Activated CD4-positive, alpha-beta T cell treated with anti-CD3 and anti-CD28 coated beads, Interleukin-2, amount 10 ng/mL, durations not matched to agents 7 days and 5 days (primary cell): ENCODE measurements around the gene ZMIZ1. TPM values are rescaled to one million over a fixed set of nuclear protein-coding genes. Genes with fewer than 3 reads are reported as not detected.

Experiments used
- CTCF ChIA-PET: fragments of 350-600 bp; sonication (Branson Sonifier 250); formaldehyde crosslinking; loops from one replicate; lab custom pipeline; 2021; ENCODE audit warnings: antibody characterized with exemption; lab: Charles Lee
- POLR2A ChIA-PET: fragments of 350-600 bp; sonication (Branson Sonifier 250); formaldehyde crosslinking; loops from one replicate; lab custom pipeline; 2021; ENCODE audit warnings: antibody characterized with exemption; lab: Charles Lee
- DNase-seq: peaks from one replicate; pipeline ENCODE4 v3.0.0-alpha.2; 2020
- H3K27ac Mint-ChIP-seq: one replicate; pipeline ENCODE4 v1.8.0; 2021; ENCODE audit warnings: mild to moderate bottlenecking, moderate library complexity, mixed read lengths
- H3K27me3 Mint-ChIP-seq: one replicate; pipeline ENCODE4 v1.8.0; 2021; ENCODE audit warnings: mixed read lengths
- H3K36me3 Mint-ChIP-seq: one replicate; pipeline ENCODE4 v1.8.0; 2021; ENCODE audit warnings: low read depth, mixed read lengths
- H3K4me1 Mint-ChIP-seq: one replicate; pipeline ENCODE4 v1.8.0; 2021; ENCODE audit warnings: mixed read lengths
- H3K4me3 Mint-ChIP-seq: one replicate; pipeline ENCODE4 v1.8.0; 2021; ENCODE audit warnings: mild to moderate bottlenecking, moderate library complexity, mixed read lengths
- H3K9me3 Mint-ChIP-seq: one replicate; pipeline ENCODE4 v1.8.0; 2021; ENCODE audit warnings: mixed read lengths
- total RNA-seq, 2 experiments: library from RNA; stranded (reverse); gene quantifications; one replicate each; pipeline ENCODE4 v1.2.3, GENCODE V29; 2021

ZMIZ1 gene
- total RNA-seq, 2 experiments from 2014 or later, result 27.8 to 31.5 TPM

DNA sequence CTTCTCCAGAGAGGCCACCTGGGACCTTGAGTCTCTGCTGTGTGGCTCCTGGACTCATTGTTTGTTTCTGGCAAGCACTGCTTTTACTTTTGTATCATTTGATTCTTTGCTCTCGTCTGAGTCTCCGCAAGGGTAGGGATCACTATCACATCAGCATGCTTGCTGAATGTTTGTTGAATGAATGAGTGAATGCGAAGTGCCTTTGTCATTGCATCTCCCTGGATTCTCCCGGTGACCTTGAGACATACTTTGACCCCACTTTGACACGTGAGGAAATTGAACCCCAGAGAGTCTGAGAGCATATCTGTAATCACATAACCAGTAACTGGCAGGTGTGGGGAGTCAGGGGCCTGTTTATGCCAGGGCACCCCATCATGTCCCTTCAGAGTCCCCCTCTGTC lies 92.8 kb downstream of the ZMIZ1 start:
- Mint-ChIP-seq H3K4me3 (no peak overlapping the region), H3K4me1 (no peaks in the 10 kb centered on the region), H3K27ac (no peak overlapping the region), H3K27me3 (no peaks in the 10 kb centered on the region), H3K36me3 (no peaks in the 10 kb centered on the region), H3K9me3 (no peaks in the 10 kb centered on the region)
- CTCF ChIA-PET, result no interaction called here
- DNase-seq, result no peak
- POLR2A ChIA-PET, result no interaction called here

DNA sequence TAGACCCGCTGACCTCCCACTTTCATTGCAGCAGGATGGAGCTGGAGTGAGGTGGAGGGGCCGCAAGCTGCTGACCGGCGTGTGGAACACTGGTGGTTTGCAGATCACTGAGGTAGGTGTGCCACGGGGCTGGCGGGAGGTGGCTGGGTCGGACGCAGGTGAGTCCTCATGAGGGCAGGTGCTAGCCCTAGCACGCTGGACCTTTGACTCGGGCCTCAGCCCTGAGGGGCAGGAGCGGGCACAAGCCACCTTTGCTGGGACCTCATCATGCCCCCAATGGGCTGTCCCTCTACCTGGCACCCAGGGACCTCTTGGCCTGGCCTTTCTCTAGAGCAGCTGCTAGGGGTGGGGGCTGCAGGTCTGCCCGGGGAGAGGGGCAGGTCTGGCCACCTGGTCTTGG lies 93.3 kb downstream of the ZMIZ1 start:
- Mint-ChIP-seq H3K36me3 (no peaks in the 10 kb centered on the region), H3K4me3 (no peak overlapping the region), H3K27me3 (no peaks in the 10 kb centered on the region), H3K4me1 (no peaks in the 10 kb centered on the region), H3K27ac (no peak overlapping the region), H3K9me3 (no peaks in the 10 kb centered on the region)
- ChIA-PET CTCF (no interaction called here), POLR2A (no interaction called here)
- no peak for DNase-seq

DNA sequence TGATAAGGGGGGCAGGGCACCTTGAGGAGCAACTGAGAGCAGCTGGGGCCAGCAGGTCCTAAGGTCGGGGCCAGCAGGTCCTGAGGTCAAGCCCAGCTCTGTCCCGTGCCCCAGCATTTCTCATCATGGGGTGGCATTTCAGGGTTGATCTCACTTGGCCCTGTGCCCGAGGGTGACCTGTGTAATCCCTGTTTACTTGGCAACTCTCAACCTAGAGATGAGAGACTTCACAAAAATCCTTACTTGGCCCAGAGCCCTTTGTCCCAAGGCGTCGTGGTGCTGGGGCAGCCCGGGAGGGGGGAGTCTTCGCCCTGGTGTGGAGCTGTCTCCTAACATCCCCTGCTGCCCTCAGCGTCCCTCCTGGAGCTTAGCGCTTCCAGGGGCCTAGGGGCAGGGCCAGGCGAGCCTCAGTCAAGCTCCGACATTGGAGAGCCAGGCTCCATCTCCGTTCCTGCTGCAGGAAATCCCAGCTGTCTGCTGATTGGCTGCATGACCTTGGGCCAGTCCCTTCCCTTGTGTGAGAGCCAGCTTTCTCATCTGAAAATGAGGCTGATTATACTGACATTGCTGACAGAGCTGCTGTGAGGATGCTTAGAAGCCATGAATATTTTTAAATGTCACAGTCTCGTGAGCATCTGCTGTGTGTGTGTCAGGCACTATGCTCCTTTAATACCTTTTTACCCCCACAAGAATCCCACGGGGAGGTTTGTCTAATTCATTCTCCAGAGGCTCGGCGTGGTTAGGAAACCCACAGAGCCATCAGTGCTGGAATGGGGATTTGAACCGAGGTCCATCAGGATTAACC lies 94.3 kb downstream of the ZMIZ1 start:
- no peak overlapping the region for H3K4me3 Mint-ChIP-seq
- H3K36me3 Mint-ChIP-seq, result no peaks in the 10 kb centered on the region
- no peaks in the 10 kb centered on the region for H3K4me1 Mint-ChIP-seq
- no peak for DNase-seq
- H3K27me3 Mint-ChIP-seq, result no peaks in the 10 kb centered on the region
- no peak overlapping the region for H3K27ac Mint-ChIP-seq
- CTCF ChIA-PET, result interaction anchor here (1.5 kb wide), 1 partner anchor 12 kb away, joined by 5 read pairs; no protein-coding TSS in a partner anchor
- H3K9me3 Mint-ChIP-seq, result no peaks in the 10 kb centered on the region
- POLR2A ChIA-PET, result no interaction called here

DNA sequence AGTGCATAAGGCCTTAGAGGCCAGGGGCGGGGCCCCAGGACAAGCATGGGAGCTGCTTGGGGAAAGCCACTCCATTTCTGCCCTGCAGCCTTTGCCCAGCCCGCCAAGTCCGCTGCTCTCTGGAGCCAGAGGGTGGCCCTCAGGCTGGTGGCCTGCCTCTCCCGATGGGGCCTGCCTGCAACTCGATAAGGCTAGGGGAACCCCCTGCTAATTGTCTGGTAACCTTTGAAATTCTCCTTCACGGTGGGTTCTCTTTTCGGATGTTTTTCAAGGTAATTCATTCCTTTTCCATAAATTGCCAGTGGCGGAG lies 94.9 kb downstream of the ZMIZ1 start:
- H3K4me3 Mint-ChIP-seq, result no peak overlapping the region
- CTCF ChIA-PET, result interaction anchor here (1.5 kb wide), 1 partner anchor 13 kb away, joined by 5 read pairs; no protein-coding TSS in a partner anchor
- no peaks in the 10 kb centered on the region for H3K27me3 Mint-ChIP-seq
- H3K27ac Mint-ChIP-seq, result no peak overlapping the region
- no peaks in the 10 kb centered on the region for H3K4me1 Mint-ChIP-seq
- no peaks in the 10 kb centered on the region for H3K36me3 Mint-ChIP-seq
- POLR2A ChIA-PET, result no interaction called here
- no peak for DNase-seq
- H3K9me3 Mint-ChIP-seq, result no peaks in the 10 kb centered on the region

DNA sequence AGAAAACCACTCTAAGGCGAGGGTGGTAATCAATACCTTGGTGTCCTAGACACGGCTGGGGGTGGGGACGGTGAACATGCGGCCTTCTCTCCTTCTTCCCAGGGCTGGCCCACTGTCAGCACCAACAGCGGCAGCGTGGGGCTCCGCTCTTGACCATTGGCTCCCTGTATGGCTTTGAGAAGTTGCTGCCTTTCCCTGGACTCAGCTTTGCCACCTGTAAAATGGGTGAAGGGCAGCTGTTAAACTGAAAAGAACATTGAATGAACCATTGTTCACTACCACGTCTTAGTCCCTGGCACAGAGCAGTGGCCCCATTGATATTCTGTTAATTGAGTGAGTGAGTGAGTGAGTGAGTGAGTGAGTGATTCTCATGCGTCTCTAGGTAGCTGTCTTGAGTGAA lies 95.3 kb downstream of the ZMIZ1 start:
- POLR2A ChIA-PET, result no interaction called here
- Mint-ChIP-seq H3K4me3 (no peak overlapping the region), H3K27ac (no peak overlapping the region), H3K4me1 (no peaks in the 10 kb centered on the region), H3K36me3 (no peaks in the 10 kb centered on the region), H3K27me3 (no peaks in the 10 kb centered on the region), H3K9me3 (no peaks in the 10 kb centered on the region)
- CTCF ChIA-PET, result interaction anchor here (1.0 to 1.5 kb wide), 2 partner anchors 13 to 31 kb away, joined by 3 to 5 read pairs; no protein-coding TSS in a partner anchor
- no peak for DNase-seq

DNA sequence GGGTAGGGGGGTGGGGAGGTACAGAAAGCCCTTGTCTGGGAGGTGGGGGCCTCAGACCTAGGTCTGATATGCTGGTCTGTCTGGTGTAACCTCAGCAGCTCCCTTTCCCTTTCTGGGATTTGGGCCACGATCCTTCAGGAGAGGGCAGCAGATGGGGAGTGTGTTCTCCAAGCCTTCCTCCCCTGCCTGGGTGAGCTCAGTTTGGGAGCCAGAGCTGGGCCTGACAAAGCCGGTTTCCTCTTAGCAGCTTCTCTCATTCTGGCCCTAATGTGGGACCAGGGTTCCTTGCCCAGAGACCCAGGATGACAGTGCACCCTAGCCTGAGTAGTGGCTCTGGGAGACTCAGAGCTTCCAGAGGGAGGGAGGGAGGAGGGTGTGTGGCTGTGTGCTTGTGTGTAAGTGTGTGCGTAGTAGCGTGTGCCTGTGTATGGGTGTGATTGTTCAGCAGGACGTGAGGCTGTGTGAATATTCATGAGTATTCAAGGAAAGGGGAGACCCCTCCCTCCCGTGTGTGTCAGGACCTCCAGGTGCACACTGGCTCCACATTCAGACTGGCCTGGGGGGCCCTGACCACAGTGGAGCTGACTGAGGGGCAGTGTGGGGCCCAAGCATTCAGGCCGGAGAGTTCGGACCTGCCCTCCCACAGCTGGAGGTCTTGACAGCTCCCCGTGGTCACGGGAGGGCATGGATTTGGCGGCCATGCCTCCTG lies 96.5 kb downstream of the ZMIZ1 start:
- ChIA-PET POLR2A (interaction anchor here (0.6 kb wide), 1 partner anchor 225 kb away, joined by 4 read pairs; no protein-coding TSS in a partner anchor), CTCF (no interaction called here)
- DNase-seq, result no peak
- Mint-ChIP-seq H3K4me3 (no peak overlapping the region), H3K27ac (no peak overlapping the region), H3K4me1 (no peaks in the 10 kb centered on the region), H3K9me3 (no peaks in the 10 kb centered on the region), H3K36me3 (no peaks in the 10 kb centered on the region), H3K27me3 (no peaks in the 10 kb centered on the region)

DNA sequence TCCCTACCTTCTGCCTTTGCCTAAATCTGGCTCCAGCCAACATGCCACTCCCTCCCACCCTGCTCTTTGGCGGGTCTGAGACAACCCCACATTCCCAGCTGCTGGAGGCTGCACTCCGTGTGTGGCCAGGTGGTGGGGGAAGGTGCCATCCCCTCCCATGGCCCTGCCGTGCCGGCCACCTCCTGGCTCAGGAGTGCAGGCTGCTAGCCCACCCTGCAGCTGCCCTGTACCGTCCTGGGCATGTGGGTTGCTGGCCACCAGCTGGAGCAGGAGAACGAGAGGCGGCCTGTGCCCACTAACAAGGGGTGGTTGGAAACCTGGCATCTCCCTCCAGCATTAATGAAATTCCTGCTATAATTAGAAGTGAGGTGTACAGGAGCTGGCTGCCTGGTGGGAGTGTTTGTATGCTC lies 97.6 kb downstream of the ZMIZ1 start:
- Mint-ChIP-seq H3K27ac (no peak overlapping the region), H3K36me3 (no peaks in the 10 kb centered on the region)
- CTCF ChIA-PET, result interaction anchor here (1.1 kb wide), 1 partner anchor 8 kb away, joined by 3 read pairs; no protein-coding TSS in a partner anchor

DNA sequence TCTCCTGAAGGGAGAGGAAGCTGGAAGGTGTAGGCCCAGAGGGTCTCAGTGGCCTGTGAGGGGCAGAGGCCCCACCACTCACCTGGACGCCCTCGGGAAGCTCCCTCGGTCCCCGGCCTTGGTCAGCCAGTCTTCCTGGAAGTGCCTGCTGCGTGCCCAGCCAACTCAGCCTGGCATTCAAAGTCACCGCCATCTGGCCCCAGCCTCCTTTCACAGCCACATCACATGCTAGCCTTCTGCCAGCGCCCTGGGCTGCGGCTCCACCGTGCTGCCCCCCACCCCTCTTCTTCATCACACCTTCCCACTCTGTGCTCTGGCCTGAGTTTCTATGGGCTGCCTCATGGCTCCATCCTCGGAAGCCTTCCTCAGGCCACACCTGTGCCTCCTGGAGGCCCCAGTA lies 98.0 kb downstream of the ZMIZ1 start:
- ChIA-PET POLR2A (no interaction called here), CTCF (interaction anchor here (1.1 kb wide), 1 partner anchor 9 kb away, joined by 3 read pairs; no protein-coding TSS in a partner anchor)
- Mint-ChIP-seq H3K4me3 (no peak overlapping the region), H3K4me1 (no peaks in the 10 kb centered on the region), H3K27me3 (no peaks in the 10 kb centered on the region), H3K9me3 (no peaks in the 10 kb centered on the region), H3K27ac (no peak overlapping the region), H3K36me3 (no peaks in the 10 kb centered on the region)
- no peak for DNase-seq

More for the DNA sequence above, 97.6 kb downstream of the ZMIZ1 start:
- no peak overlapping the region for H3K4me3 Mint-ChIP-seq
- H3K9me3 Mint-ChIP-seq, result no peaks in the 10 kb centered on the region
- no peaks in the 10 kb centered on the region for H3K4me1 Mint-ChIP-seq
- POLR2A ChIA-PET, result no interaction called here
- DNase-seq, result no peak
- H3K27me3 Mint-ChIP-seq, result no peaks in the 10 kb centered on the region

DNA sequence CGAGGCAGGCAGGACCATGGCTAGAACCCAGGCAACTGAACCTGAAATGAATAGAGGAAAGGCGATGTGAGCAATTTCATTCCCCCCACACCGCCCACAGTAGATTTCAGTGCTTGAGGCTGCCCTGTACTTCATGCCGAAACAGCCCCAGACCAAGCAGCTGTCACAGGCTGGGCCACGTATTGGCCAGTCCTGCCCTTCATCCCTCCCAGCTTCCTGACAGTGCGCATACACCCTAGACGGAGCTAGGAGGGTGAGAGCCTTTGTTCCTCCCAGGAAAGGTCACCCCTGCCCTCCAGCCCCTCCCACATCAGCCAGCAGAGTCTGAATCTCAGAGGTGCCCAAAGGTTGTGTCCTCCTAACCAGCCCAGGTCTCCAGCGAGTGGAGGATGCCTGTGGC lies 98.8 kb downstream of the ZMIZ1 start:
- H3K36me3 Mint-ChIP-seq, result no peaks in the 10 kb centered on the region
- no peak overlapping the region for H3K4me3 Mint-ChIP-seq
- no peak for DNase-seq
- ChIA-PET CTCF (interaction anchor here (1.3 kb wide), 1 partner anchor 16 kb away, joined by 4 read pairs; no protein-coding TSS in a partner anchor), POLR2A (no interaction called here)
- H3K4me1 Mint-ChIP-seq, result no peaks in the 10 kb centered on the region
- H3K27me3 Mint-ChIP-seq, result no peaks in the 10 kb centered on the region
- no peaks in the 10 kb centered on the region for H3K9me3 Mint-ChIP-seq
- H3K27ac Mint-ChIP-seq, result no peak overlapping the region

DNA sequence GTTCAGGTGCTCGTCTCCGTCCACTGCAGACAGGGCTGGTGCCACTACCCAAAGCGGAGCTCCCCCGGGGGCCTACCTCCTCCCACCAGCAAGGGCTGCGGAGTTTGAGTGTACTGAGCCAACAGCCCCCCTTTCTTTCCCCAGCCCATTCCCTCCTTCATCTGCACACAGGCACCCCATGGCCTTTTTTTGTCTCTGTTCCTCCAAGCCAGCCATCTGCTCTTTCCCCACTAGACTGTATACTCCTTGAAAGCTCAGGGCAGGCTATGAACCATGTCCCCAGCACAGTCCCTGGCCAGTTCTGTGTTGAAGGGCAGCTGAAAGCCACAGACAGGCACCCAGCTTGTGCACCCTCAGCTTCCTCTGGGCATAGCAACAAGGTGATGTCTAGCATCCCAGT lies 99.4 kb downstream of the ZMIZ1 start:
- Mint-ChIP-seq H3K4me1 (no peaks in the 10 kb centered on the region), H3K36me3 (no peaks in the 10 kb centered on the region), H3K9me3 (no peaks in the 10 kb centered on the region), H3K27me3 (no peaks in the 10 kb centered on the region), H3K27ac (no peak overlapping the region), H3K4me3 (no peak overlapping the region)
- CTCF ChIA-PET, result interaction anchor here (0.9 to 1.3 kb wide), 2 partner anchors 14 to 15 kb away, joined by 3 to 4 read pairs; no protein-coding TSS in a partner anchor
- POLR2A ChIA-PET, result no interaction called here
- no peak for DNase-seq

DNA sequence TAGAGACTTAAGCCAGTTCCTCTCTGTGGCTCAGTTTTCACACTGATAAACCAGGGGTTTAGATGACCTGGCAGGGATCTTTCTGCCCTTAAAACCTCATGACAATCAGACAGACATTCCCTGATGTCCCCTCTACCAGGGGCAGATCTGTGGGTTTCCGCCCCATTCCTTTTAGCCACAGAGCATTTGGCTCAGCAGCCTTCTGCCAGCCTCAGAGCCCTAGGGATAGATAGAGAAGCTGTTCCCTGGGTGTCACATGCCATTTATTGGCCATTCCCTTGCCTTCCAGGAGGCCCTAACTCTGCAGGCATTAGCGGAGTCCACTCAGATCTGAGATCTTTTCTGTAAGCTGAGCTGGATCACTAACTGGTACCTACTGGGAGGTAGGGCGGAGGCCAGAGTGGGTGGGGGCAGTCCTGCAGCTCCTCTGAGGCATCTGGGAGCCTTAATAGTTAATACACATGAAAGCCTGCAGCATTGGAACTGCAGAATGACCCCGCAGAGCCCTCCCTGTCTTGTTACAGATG lies 101.5 kb downstream of the ZMIZ1 start:
- Mint-ChIP-seq H3K9me3 (no peaks in the 10 kb centered on the region), H3K27ac (no peak overlapping the region)
- POLR2A ChIA-PET, result no interaction called here

DNA sequence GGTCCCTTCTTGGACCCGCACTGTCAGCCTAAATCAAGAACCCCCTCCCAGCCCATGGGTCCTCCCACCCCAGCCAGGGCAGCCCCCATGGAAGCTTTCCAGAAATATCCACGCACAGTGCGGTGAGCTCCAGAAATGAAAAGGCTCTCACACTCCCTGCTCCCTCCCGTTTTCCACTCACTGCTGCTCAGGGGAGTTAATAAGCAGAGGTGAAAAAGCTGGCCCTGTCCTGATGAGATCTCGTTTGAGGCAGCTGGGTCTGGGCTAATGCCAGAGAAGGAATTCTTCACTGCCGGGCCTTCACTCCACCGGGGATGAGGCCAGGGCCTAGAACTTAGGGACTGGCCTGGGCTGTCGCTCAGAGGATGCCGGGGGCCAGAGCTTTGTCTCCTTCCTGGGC lies 102.2 kb downstream of the ZMIZ1 start:
- no peaks in the 10 kb centered on the region for H3K36me3 Mint-ChIP-seq
- no peak overlapping the region for H3K27ac Mint-ChIP-seq
- no peaks in the 10 kb centered on the region for H3K4me1 Mint-ChIP-seq
- no peak for DNase-seq
- H3K27me3 Mint-ChIP-seq, result no peaks in the 10 kb centered on the region
- no peaks in the 10 kb centered on the region for H3K9me3 Mint-ChIP-seq
- CTCF ChIA-PET, result interaction anchor here (0.5 kb wide), 1 partner anchor 859 kb away, joined by 3 read pairs; no protein-coding TSS in a partner anchor
- H3K4me3 Mint-ChIP-seq, result no peak overlapping the region
- POLR2A ChIA-PET, result no interaction called here

More for the DNA sequence above, 101.5 kb downstream of the ZMIZ1 start:
- Mint-ChIP-seq H3K4me1 (no peaks in the 10 kb centered on the region), H3K27me3 (no peaks in the 10 kb centered on the region), H3K36me3 (no peaks in the 10 kb centered on the region), H3K4me3 (no peak overlapping the region)
- CTCF ChIA-PET, result interaction anchor here (0.6 kb wide), 1 partner anchor 25 kb away, joined by 3 read pairs; no protein-coding TSS in a partner anchor
- DNase-seq, result no peak

DNA sequence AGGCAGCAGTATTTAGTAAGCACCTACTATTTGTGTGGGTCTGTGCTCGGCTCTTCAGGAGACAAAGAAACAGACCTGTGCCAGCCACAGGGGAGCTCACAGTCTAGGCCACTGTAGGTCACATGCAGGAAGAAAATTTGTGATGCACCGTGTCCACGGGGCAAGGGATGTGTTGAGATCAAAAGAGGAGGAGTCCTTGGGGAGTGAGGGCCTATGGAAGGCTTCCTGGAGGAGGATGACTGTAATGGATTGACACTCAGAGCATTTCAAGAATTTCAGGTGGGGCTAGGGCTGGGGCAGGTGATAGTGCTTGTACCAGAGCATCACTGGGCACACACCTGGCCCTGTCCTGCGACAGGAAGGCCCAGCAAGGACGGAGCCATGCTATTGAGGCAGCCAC lies 102.7 kb downstream of the ZMIZ1 start:
- Mint-ChIP-seq H3K9me3 (no peaks in the 10 kb centered on the region), H3K36me3 (no peaks in the 10 kb centered on the region), H3K27me3 (no peaks in the 10 kb centered on the region), H3K4me1 (no peaks in the 10 kb centered on the region), H3K4me3 (no peak overlapping the region), H3K27ac (no peak overlapping the region)
- CTCF ChIA-PET, result interaction anchor here (0.5 kb wide), 1 partner anchor 859 kb away, joined by 3 read pairs; no protein-coding TSS in a partner anchor
- no peak for DNase-seq
- POLR2A ChIA-PET, result no interaction called here
